ACHN (cell line): ENCODE results near the gene ERVK3-1.
"Not testable (repeated sequence)": the region's sequence is repeated elsewhere in the genome, so short reads cannot be mapped to it uniquely, and the experiment has no call there.

Experiments
- DNase-seq: peaks from one replicate; pipeline ENCODE4 v3.0.0-alpha.2; 2015
- in situ Hi-C: cut with HindIII; loops from 2 replicates; pipeline ENCODE4 v1.10.0; 2017; ENCODE audit warnings: low sequenced_read_pairs, low pct_ligation_motif_present, low pct_unique_long_range_greater_than_20kb

ERVK3-1 gene

GRCh38 chr19:58296104-58296503, 9.1 kb upstream of the ERVK3-1 start:
- no peak for DNase-seq
- in situ Hi-C loops = no loop called here

- DNase-seq = no peak
- in situ Hi-C loops = no loop called here
Measured at GRCh38 chr19:58300620-58301019, 4.6 kb upstream of the ERVK3-1 start.

- DNase-seq = no peak
- in situ Hi-C loops = no loop called here
Measured at GRCh38 chr19:58304255-58304654, 922 bp upstream of the ERVK3-1 start.

GRCh38 chr19:58304748-58305064, 471 bp upstream of the ERVK3-1 start:
- DNase-seq = peak; percentile 11
- in situ Hi-C loops = no loop called here

GRCh38 chr19:58305932-58306323, 751 bp downstream of the ERVK3-1 start:
- DNase-seq = peak; percentile 47
- in situ Hi-C loops = no loop called here

GRCh38 chr19:58307736-58308135, 2.6 kb downstream of the ERVK3-1 start:
- no peak for DNase-seq
- in situ Hi-C loops = no loop called here

- DNase-seq, in situ Hi-C loops: not testable (repeated sequence)
Measured at GRCh38 chr19:58310685-58311084, 5.5 kb downstream of the ERVK3-1 start.

GRCh38 chr19:58311345-58311865, 6.2 kb downstream of the ERVK3-1 start:
- in situ Hi-C loops = no loop called here
- no peak for DNase-seq

- in situ Hi-C loops = no loop called here
- no peak for DNase-seq
Measured at GRCh38 chr19:58315580-58315979, 10.4 kb downstream of the ERVK3-1 start.

- peak; percentile 55 for DNase-seq
- in situ Hi-C loops = no loop called here
Measured at GRCh38 chr19:58317476-58318072, 12.4 kb downstream of the ERVK3-1 start.

GRCh38 chr19:58318297-58318696, 13.1 kb downstream of the ERVK3-1 start:
- in situ Hi-C loops = no loop called here
- no peak for DNase-seq

GRCh38 chr19:58319241-58319640, 14.1 kb downstream of the ERVK3-1 start:
- in situ Hi-C loops = no loop called here
- no peak for DNase-seq

- no peak for DNase-seq
- in situ Hi-C loops = no loop called here
Measured at GRCh38 chr19:58325311-58326022, 20.3 kb downstream of the ERVK3-1 start.

GRCh38 chr19:58326501-58326913, 21.3 kb downstream of the ERVK3-1 start:
- DNase-seq = no peak
- in situ Hi-C loops = no loop called here

GRCh38 chr19:58326914-58327726, 21.9 kb downstream of the ERVK3-1 start, which contains the start of gene ZSCAN22:
ZSCAN22 (plus strand) TSS chr19:58326994; CDS start chr19:58334803, 7,809 bp downstream.
- DNase-seq = peak; percentile 93
- in situ Hi-C loops = no loop called here

GRCh38 chr19:58328999-58329398, 23.8 kb downstream of the ERVK3-1 start:
- DNase-seq = no peak
- in situ Hi-C loops = no loop called here

- DNase-seq = no peak
- in situ Hi-C loops = no loop called here
Measured at GRCh38 chr19:58330458-58330857, 25.3 kb downstream of the ERVK3-1 start.

- in situ Hi-C loops = no loop called here
- no peak for DNase-seq
Measured at GRCh38 chr19:58332697-58333096, 27.5 kb downstream of the ERVK3-1 start.

- DNase-seq = no peak
- in situ Hi-C loops = no loop called here
Measured at GRCh38 chr19:58334691-58335249, 29.6 kb downstream of the ERVK3-1 start.
